Thymus (tissue), 11 donors: Measurements from ENCODE around the gene CNIH1. TPM values are rescaled to one million over a fixed set of nuclear protein-coding genes. Genes with fewer than 3 reads are reported as not detected.
"Not testable (repeated sequence)": the region's sequence is repeated elsewhere in the genome, so short reads cannot be mapped to it uniquely, and the experiment has no call there.

Experiments used
- DNase-seq, 9 donors: peaks; one replicate each; pipeline ENCODE4 v3.0.0-alpha.2; 2013; ENCODE audit warnings: low spot score in 9 of 9, low read depth in 6 of 9, missing footprints in 1 of 9
- H3K27ac ChIP-seq, 2 donors: one replicate each; pipeline ENCODE4 v1.5.1; 2013; ENCODE audit warnings: control low read depth in 1 of 2, low read depth in 1 of 2, low read length in 1 of 2, mild to moderate bottlenecking in 1 of 2, moderate library complexity in 1 of 2
- H3K27me3 ChIP-seq, 2 donors: one replicate each; pipeline ENCODE4 v1.5.1; 2013; ENCODE audit warnings: low read length in 1 of 2; ENCODE audit not compliant: control insufficient read depth in 2 of 2, insufficient read depth in 1 of 2
- H3K36me3 ChIP-seq, 2 donors: one replicate each; pipeline ENCODE4 v1.5.1; 2013; ENCODE audit warnings: low read length in 1 of 2, mild to moderate bottlenecking in 1 of 2, moderate library complexity in 1 of 2; ENCODE audit not compliant: control insufficient read depth in 2 of 2, insufficient read depth in 2 of 2
- H3K4me1 ChIP-seq, 2 donors: one replicate each; pipeline ENCODE4 v1.5.1; 2013; ENCODE audit warnings: low read length in 2 of 2; ENCODE audit not compliant: control insufficient read depth in 2 of 2, insufficient read depth in 2 of 2
- H3K4me3 ChIP-seq, 2 donors: one replicate each; pipeline ENCODE4 v1.5.1; 2013; ENCODE audit warnings: low read length in 2 of 2, control low read depth in 1 of 2, mild to moderate bottlenecking in 1 of 2
- H3K9me3 ChIP-seq, 2 donors: one replicate each; pipeline ENCODE4 v1.5.1; 2013; ENCODE audit warnings: low read length in 1 of 2, mild to moderate bottlenecking in 1 of 2; ENCODE audit not compliant: control insufficient read depth in 2 of 2, insufficient read depth in 1 of 2
- WGBS: extraction: QIAGEN DNeasy Blood & Tissue Kit; methylation state at CpG from one replicate; pipeline ENCODE4 v1.1.7; 2013; 5-methylcytosine and 5-hydroxymethylcytosine counted together
- polyA plus RNA-seq: library from polyadenylated mRNA; stranded (reverse); fragments of 200-250 nt; gene quantifications from one replicate; pipeline ENCODE4 v1.2.3, GENCODE V29; 2013
- total RNA-seq: library from RNA; stranded (reverse); fragments of 120-200 nt; gene quantifications from one replicate; pipeline ENCODE4 v1.2.4, GENCODE V29; 2013
- donor health status: healthy.

Gene CNIH1
- total and polyA plus RNA-seq, 2 donors, result 55.8 to 73.7 TPM

DNA sequence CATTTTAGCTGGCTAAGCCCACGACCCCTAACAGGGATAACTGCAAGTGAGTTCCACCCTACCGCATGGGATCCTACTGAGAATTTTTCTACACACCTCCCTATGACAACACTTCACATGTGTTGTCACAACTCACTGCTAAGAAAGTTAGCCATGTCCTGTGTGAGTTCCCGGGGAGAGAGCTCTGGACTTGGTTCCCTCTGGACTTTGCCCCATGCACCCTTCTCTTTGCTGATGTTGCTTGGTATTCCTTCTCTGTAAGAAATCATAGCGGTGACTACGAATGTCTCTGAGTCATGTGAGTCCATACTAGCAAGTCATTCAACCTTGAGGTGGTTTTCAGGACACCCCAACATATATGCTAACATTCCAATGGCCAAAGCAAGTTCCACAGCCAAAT, 53.8 kb downstream of the CNIH1 start:
- no peaks in the 10 kb centered on the region for H3K9me3 ChIP-seq
- no peaks in the 10 kb centered on the region for H3K36me3 ChIP-seq
- 96% methylated on average over 5 of the region's 5 CpGs for WGBS
- no peaks in the 10 kb centered on the region for H3K4me1 ChIP-seq
- DNase-seq, result no peak
- H3K27me3 ChIP-seq, result peaks cover 0 to 2% of the 10 kb centered on the region in 2 donors
- no peak overlapping the region for H3K4me3 ChIP-seq
- H3K27ac ChIP-seq, result no peak overlapping the region

DNA sequence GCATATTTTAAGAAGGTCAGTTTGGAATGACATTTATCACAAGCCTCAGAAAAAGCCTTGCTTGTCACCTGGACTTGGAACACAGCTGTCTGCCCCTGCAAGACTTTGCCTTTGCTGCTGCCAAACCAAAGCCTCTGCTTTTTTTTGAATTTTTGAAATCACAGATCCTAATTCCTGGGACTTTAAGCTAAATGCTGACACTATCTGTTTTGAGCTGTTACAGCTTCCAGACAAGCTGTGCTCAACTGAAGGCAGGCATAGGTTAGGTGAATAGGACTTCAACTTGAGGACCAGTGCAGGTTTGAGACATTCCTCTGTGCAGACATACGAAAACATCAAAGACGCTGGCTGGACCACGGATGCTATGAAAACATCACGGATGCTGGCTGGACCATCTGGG, 55.6 kb downstream of the CNIH1 start:
- no peaks in the 10 kb centered on the region for H3K4me1 ChIP-seq
- H3K27ac ChIP-seq, result no peak overlapping the region
- H3K9me3 ChIP-seq, result no peaks in the 10 kb centered on the region
- no peaks in the 10 kb centered on the region for H3K36me3 ChIP-seq
- H3K4me3 ChIP-seq, result no peak overlapping the region
- peaks cover 0 to 2% of the 10 kb centered on the region in 2 donors for H3K27me3 ChIP-seq
- no peak for DNase-seq
- WGBS, result 93% methylated on average over 4 of the region's 4 CpGs

DNA sequence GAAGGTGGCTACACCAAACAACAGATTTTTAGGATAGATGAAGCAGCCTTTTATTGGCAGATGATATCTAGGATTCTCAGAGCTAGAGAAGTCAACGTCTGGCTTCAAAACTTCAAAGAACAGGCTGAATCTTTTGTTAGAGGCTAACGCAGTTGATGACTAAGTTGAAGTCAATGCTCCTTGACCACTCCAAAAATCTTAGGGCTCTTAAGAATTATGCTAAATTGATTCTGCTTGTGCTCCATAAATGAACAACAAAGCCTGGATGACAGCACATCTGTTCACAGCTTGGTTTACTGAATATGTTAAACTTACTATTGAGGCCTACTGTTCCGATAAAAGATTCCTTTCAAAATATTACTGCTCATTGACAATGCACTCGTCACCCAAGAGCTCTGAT, 57.3 kb downstream of the CNIH1 start:
- Histone ChIP-seq H3K9me3 (no peaks in the 10 kb centered on the region), H3K4me3 (no peak overlapping the region), H3K36me3 (no peaks in the 10 kb centered on the region), H3K27ac (no peak overlapping the region), H3K27me3 (peaks cover 0 to 2% of the 10 kb centered on the region in 2 donors), H3K4me1 (no peaks in the 10 kb centered on the region)
- 96% methylated on average over 4 of the region's 4 CpGs for WGBS
- DNase-seq, result no peak

DNA sequence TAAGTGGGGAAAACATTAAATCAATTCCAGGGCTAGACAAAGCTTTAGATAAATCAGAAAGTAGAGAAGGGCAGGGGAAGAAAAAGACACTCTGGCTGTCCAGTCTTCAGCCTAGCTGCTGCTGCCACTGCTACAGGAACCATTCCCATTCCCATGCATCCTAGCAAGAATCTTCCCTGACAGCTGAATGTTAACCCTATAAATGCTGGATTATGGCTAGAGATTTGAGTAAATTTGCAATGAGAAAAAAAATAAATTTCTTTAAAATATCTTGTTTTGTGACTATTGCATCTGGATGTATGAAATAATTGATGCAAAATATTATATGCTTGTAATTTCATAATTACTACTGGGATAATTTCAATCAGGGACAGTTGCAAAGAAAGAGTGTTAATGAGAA, 59.4 kb downstream of the CNIH1 start:
- H3K9me3 ChIP-seq, result no peaks in the 10 kb centered on the region
- DNase-seq, result no peak
- no peaks in the 10 kb centered on the region for H3K36me3 ChIP-seq
- no peaks in the 10 kb centered on the region for H3K4me1 ChIP-seq
- no peaks in the 10 kb centered on the region for H3K27me3 ChIP-seq
- H3K27ac ChIP-seq, result no peak overlapping the region
- H3K4me3 ChIP-seq, result no peak overlapping the region

DNA sequence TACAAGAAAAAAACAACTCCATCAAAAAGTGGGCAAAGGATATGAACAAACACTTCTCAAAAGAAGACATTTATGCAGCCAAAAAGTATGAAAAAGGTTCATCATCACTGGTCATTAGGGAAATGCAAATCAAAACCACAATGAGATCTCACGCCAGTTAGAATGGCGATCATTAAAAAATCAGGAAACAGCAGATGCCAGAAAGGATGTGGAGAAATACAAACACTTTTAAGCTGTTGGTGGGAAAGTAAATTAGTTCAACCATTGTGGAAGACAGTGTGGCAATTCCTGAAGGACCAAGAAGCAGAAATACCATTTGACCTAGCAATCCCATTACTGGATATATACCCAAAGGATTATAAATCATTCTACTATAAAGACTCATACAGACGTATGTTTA, 60.6 kb downstream of the CNIH1 start:
- H3K27me3 ChIP-seq, H3K27ac ChIP-seq, DNase-seq, H3K9me3 ChIP-seq, H3K4me3 ChIP-seq, H3K36me3 ChIP-seq, H3K4me1 ChIP-seq: not testable (repeated sequence)
- WGBS, result 66% methylated on average over 3 of the region's 3 CpGs

DNA sequence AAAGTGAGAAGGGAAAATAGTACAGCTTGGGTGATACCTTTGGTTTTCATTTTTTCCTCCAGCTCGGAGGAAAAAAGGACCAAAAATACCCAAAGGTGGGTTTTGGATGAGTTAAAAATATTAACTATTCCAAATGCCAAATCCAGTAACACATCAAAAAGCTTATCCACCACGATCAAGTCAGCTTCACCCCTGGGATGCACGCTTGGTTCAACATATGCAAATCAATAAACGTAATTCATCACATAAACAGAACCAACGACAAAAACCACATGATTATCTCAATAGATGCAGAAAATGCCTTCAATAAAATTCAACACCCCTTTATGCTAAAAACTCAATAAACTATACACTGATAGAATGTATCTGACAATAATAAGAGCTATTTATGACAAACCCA, 62.3 kb downstream of the CNIH1 start:
- H3K4me3 ChIP-seq, H3K4me1 ChIP-seq, H3K36me3 ChIP-seq, H3K27ac ChIP-seq, H3K9me3 ChIP-seq, H3K27me3 ChIP-seq, DNase-seq: not testable (repeated sequence)
- WGBS, result 92% methylated on average over 5 of the region's 5 CpGs

DNA sequence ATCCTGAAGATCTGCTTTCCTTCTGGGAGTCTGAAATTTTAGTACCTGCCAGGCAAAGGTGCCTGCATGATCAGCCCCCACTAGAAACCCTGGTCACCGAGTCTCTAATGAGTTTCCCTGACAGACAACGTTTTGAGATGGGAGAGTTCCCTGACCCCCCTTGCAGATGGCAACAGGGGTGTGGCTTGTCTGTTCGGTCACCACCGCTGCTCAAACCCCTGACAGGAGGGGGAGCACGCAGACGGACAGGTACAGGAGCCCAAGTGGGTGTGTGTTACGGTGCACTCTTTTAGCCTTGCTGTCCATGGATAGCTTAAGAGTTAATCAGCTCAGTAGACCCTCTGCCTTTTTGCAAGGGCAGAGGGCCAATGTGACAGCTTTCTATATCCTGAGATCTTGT, 63.7 kb downstream of the CNIH1 start:
- WGBS, result 76% methylated on average over 7 of the region's 7 CpGs
- H3K4me3 ChIP-seq, result no peak overlapping the region
- no peaks in the 10 kb centered on the region for H3K27me3 ChIP-seq
- no peaks in the 10 kb centered on the region for H3K9me3 ChIP-seq
- no peak overlapping the region for H3K27ac ChIP-seq
- H3K4me1 ChIP-seq, result no peaks in the 10 kb centered on the region
- H3K36me3 ChIP-seq, result no peaks in the 10 kb centered on the region
- no peak for DNase-seq

DNA sequence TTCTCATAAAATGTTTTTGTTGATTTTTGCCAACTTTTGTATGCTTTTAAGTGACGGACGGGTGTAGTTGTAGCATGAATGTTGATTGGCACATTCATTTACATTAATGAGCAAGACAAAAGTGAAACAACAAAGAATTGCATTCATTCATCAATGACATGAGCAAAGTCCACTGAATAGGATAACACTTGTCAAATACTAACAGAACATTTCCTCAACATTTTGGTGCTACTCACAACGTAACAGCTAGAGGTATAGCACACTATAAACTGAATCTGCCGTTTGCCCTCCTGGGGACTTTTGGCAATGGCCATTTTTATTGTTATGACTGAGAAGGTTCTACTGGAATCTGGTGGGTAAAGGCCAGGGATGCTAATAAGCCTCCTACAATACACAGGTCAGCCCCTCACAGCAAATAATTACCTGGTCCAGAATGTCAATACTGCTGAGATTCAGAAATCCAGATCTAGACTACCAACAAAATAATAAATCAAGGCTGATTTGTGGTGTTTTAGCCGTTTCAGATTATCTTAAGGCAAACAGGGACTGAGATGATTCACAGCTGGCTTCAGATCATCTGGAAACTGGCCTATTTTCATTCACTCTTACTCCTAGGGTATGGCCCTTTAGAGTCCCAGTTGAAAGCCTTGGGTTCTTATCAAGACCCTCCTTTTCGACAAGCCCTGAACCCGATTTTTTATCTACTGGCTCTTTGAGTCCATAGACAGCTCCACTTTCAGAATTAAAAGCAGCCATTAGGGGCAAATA, 66.9 kb downstream of the CNIH1 start:
- no peak overlapping the region for H3K27ac ChIP-seq
- no peak for DNase-seq
- H3K27me3 ChIP-seq, result no peaks in the 10 kb centered on the region
- H3K4me3 ChIP-seq, result no peak overlapping the region
- no peaks in the 10 kb centered on the region for H3K9me3 ChIP-seq
- H3K36me3 ChIP-seq, result no peaks in the 10 kb centered on the region
- peaks cover 0 to 4% of the 10 kb centered on the region in 2 donors for H3K4me1 ChIP-seq
- 81% methylated on average over 7 of the region's 7 CpGs for WGBS
